Measurements from ENCODE around the gene KIF5B.
"Not testable (repeated sequence)": the region's sequence is repeated elsewhere in the genome, so short reads cannot be mapped to it uniquely, and the experiment has no call there.

KIF5B gene

GRCh38 chr10:31974434-31975124 lies 81.6 kb downstream of the KIF5B start:
- no peak for TF ChIP-seq CTCF (IDR thresholded peaks at IDR 0.05; ENCODE audit: extremely low read depth, missing control alignments)
- DNase-seq (ENCODE audit: low spot score), result no peak

GRCh38 chr10:31972519-31973041 lies 83.6 kb downstream of the KIF5B start:
- DNase-seq (ENCODE audit: low spot score), result no peak
- TF ChIP-seq CTCF (IDR thresholded peaks at IDR 0.05; ENCODE audit: extremely low read depth, missing control alignments), result no peak

- DNase-seq (ENCODE audit: low spot score), result not testable (repeated sequence)
These were observed 86.4 kb downstream of the KIF5B start for GRCh38 chr10:31969847-31970246.

- no peak for TF ChIP-seq CTCF (IDR thresholded peaks at IDR 0.05; ENCODE audit: extremely low read depth, missing control alignments)
- no peak for DNase-seq (ENCODE audit: low spot score)
These were observed 92.6 kb downstream of the KIF5B start for GRCh38 chr10:31963589-31963980.

- no peak for DNase-seq (ENCODE audit: low spot score)
- TF ChIP-seq CTCF (IDR thresholded peaks at IDR 0.05; ENCODE audit: extremely low read depth, missing control alignments), result no peak
These were observed 93.2 kb downstream of the KIF5B start for GRCh38 chr10:31962826-31963588.

- DNase-seq (ENCODE audit: low spot score), result no peak
- no peak for TF ChIP-seq CTCF (IDR thresholded peaks at IDR 0.05; ENCODE audit: extremely low read depth, missing control alignments)
These were observed 94.7 kb downstream of the KIF5B start for GRCh38 chr10:31961277-31962074.

- DNase-seq (ENCODE audit: low spot score), result no peak
- TF ChIP-seq CTCF (IDR thresholded peaks at IDR 0.05; ENCODE audit: extremely low read depth, missing control alignments), result no peak
These were observed 96.6 kb downstream of the KIF5B start for GRCh38 chr10:31959461-31960173.

Measured in GM20000 (cell line).